ENCODE data around the gene CDH13. TPM values are rescaled to one million over a fixed set of nuclear protein-coding genes. Genes with fewer than 3 reads are reported as not detected.

The CDH13 gene
- total RNA-seq, result 21.1 and 27.6 TPM in 2 replicates
- 40.1 and 96.7 TPM in 2 replicates for polyA plus RNA-seq
- polyA plus RNA-seq (2012), result 27.4 and 60.6 TPM in 2 replicates
- 16.2 and 61.0 TPM in 2 replicates for polyA minus RNA-seq (ENCODE audit: low replicate concordance)

GRCh38 chr16:82626791-82627261 is at the start of gene CDH13:
Gene CDH13 (plus strand): TSS chr16:82626969.
- Histone ChIP-seq H3K27ac (ENCODE audit: insufficient read depth, low read length) (peak within 1 kb of the TSS; percentile 66), H3K4me2 (ENCODE audit: extremely low read depth, insufficient read depth, low read length) (peak within 1 kb of the TSS; percentile 80), H3K27me3 (ENCODE audit: control insufficient read depth, insufficient read depth, low read length) (no peaks in the 10 kb centered on the region), H2AFZ (ENCODE audit: low read length) (peak within 1 kb of the TSS; percentile 73), H3K79me2 (ENCODE audit: control insufficient read depth, insufficient read depth, low read length) (peaks cover 4% of the 10 kb centered on the region), H4K20me1 (ENCODE audit: control insufficient read depth, extremely low read depth, insufficient read depth, low read length) (no peaks in the 10 kb centered on the region), H3K9ac (ENCODE audit: insufficient read depth, low read length) (peak within 1 kb of the TSS; percentile 72), H3K36me3 (ENCODE audit: control insufficient read depth, insufficient read depth, low read length) (no peaks in the 10 kb centered on the region), H3K4me1 (ENCODE audit: control insufficient read depth, extremely low read depth, insufficient read depth, low read length) (peaks cover 17% of the 10 kb centered on the region), H3K4me3 (replicated peaks in 1 of 4; ENCODE audit: control extremely low read depth in 1 of 4, insufficient read depth in 1 of 4, low read depth in 3 of 4, low read length in 4 of 4) (peak within 1 kb of the TSS; percentile 59 to 73 (median 66)), H3K9me3 (ENCODE audit: control insufficient read depth, insufficient read depth, low read depth, low read length) (no peaks in the 10 kb centered on the region)
- TF ChIP-seq EZH2 (IDR thresholded peaks at IDR 0.05; ENCODE audit: low read length, missing control alignments) (no peak), CTCF (conservative IDR thresholded peaks at IDR 0.05 in 1 of 2, IDR thresholded peaks at IDR 0.05 in 1 of 2; ENCODE audit: low read depth in 1 of 2, low read length in 2 of 2) (no peak)
- DNase-seq (ENCODE audit: low read depth in 2 of 2), result peak; percentile 63 to 78

GRCh38 chr16:82580298-82580890 is 46.4 kb upstream of the CDH13 start:
- Histone ChIP-seq H3K4me3 (replicated peaks in 1 of 4; ENCODE audit: control extremely low read depth in 1 of 4, insufficient read depth in 1 of 4, low read depth in 3 of 4, low read length in 4 of 4) (no peak overlapping the region), H3K9ac (ENCODE audit: insufficient read depth, low read length) (no peak overlapping the region), H3K4me1 (ENCODE audit: control insufficient read depth, extremely low read depth, insufficient read depth, low read length) (no peaks in the 10 kb centered on the region), H4K20me1 (ENCODE audit: control insufficient read depth, extremely low read depth, insufficient read depth, low read length) (no peaks in the 10 kb centered on the region), H3K9me3 (ENCODE audit: control insufficient read depth, insufficient read depth, low read depth, low read length) (no peaks in the 10 kb centered on the region), H3K27me3 (ENCODE audit: control insufficient read depth, insufficient read depth, low read length) (no peaks in the 10 kb centered on the region), H3K36me3 (ENCODE audit: control insufficient read depth, insufficient read depth, low read length) (no peaks in the 10 kb centered on the region), H2AFZ (ENCODE audit: low read length) (no peak overlapping the region), H3K79me2 (ENCODE audit: control insufficient read depth, insufficient read depth, low read length) (no peaks in the 10 kb centered on the region), H3K27ac (ENCODE audit: insufficient read depth, low read length) (no peak overlapping the region), H3K4me2 (ENCODE audit: extremely low read depth, insufficient read depth, low read length) (no peak overlapping the region)
- TF ChIP-seq EZH2 (IDR thresholded peaks at IDR 0.05; ENCODE audit: low read length, missing control alignments) (no peak), CTCF (conservative IDR thresholded peaks at IDR 0.05 in 1 of 2, IDR thresholded peaks at IDR 0.05 in 1 of 2; ENCODE audit: low read depth in 1 of 2, low read length in 2 of 2) (no peak)
- peak in 1 of 2 donors; percentile 62 for DNase-seq (ENCODE audit: low read depth in 2 of 2)

- Histone ChIP-seq H3K79me2 (ENCODE audit: control insufficient read depth, insufficient read depth, low read length) (no peaks in the 10 kb centered on the region), H3K4me1 (ENCODE audit: control insufficient read depth, extremely low read depth, insufficient read depth, low read length) (no peaks in the 10 kb centered on the region), H4K20me1 (ENCODE audit: control insufficient read depth, extremely low read depth, insufficient read depth, low read length) (no peaks in the 10 kb centered on the region), H3K4me3 (replicated peaks in 1 of 4; ENCODE audit: control extremely low read depth in 1 of 4, insufficient read depth in 1 of 4, low read depth in 3 of 4, low read length in 4 of 4) (no peak overlapping the region), H2AFZ (ENCODE audit: low read length) (no peak overlapping the region), H3K27me3 (ENCODE audit: control insufficient read depth, insufficient read depth, low read length) (no peaks in the 10 kb centered on the region), H3K9me3 (ENCODE audit: control insufficient read depth, insufficient read depth, low read depth, low read length) (no peaks in the 10 kb centered on the region), H3K4me2 (ENCODE audit: extremely low read depth, insufficient read depth, low read length) (no peak overlapping the region), H3K27ac (ENCODE audit: insufficient read depth, low read length) (no peak overlapping the region), H3K36me3 (ENCODE audit: control insufficient read depth, insufficient read depth, low read length) (no peaks in the 10 kb centered on the region), H3K9ac (ENCODE audit: insufficient read depth, low read length) (no peak overlapping the region)
- no peak for TF ChIP-seq CTCF (conservative IDR thresholded peaks at IDR 0.05 in 1 of 2, IDR thresholded peaks at IDR 0.05 in 1 of 2; ENCODE audit: low read depth in 1 of 2, low read length in 2 of 2)
- TF ChIP-seq EZH2 (IDR thresholded peaks at IDR 0.05; ENCODE audit: low read length, missing control alignments), result no peak
- DNase-seq (ENCODE audit: low read depth in 2 of 2), result peak in 1 of 2 donors; percentile 11
Measured at GRCh38 chr16:82582975-82583374, 43.8 kb upstream of the CDH13 start.

Data from fibroblast of lung (primary cell).